Left forelimb (tissue), 1 donor: Measurements from ENCODE around the gene AOPEP.

ENCODE experiments used
- DNase-seq: peaks from one replicate; pipeline ENCODE4 v3.0.0-alpha.2; 2018; ENCODE audit warnings: low spot score

The AOPEP gene

DNA sequence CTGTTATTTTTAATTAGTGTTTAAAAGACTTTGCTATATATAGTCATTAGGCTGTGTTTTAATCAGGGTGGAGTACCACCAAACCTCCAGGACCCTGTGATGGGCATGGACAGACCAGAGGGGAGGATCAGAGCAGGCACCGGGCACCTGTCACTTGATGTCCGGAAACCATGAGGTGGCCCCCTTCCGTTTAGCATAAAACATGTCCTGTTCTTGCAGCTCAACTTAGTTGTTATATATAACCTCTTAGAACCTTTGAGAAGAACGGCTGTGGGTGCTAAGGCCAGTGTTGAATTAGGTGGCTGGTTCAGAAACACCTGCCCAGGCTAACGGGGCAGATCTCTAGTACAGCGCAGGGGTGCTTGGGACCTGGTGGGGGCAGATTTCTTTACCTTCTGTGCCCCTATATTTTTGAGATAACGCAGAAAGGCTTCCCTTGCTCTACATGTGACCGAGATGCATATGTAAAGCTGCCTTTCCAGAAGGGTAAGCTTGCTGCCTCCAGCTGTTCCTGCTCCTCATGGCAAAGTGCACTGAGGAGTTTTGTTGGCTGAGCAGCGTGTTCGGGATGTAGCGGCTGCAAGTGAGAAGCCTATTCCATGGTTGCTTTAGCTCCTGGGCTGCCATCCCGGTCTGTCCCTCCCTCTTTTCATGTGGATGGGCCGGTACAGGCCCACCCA is 335.6 kb downstream of the AOPEP start:
- no peak for DNase-seq

- no peak for DNase-seq
These were observed 336.1 kb downstream of the AOPEP start for GRCh38 chr9:95062596-95063065.

- DNase-seq = no peak
These were observed 336.8 kb downstream of the AOPEP start for GRCh38 chr9:95063300-95063699.

GRCh38 chr9:95065224-95065623 is 338.7 kb downstream of the AOPEP start:
- no peak for DNase-seq

DNA sequence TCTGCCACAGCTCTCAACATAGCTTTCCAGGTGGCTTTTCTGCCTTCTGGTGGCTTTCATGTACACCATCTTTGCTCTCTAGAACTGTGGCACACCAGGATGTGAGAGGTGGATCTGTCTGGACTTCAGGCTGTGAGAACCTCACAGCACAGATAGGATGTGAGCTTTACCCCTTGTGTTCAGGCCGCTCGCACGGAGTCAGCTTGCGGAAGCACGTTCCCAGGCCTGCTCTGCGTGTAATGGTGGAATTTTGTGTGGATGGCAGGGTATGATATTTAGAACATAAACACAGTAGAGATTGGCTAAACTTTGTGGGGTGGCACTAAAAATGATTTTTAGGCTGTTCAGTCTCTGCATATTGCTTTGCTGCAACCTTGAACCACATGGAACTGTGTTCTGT is 340.6 kb downstream of the AOPEP start:
- no peak for DNase-seq

DNA sequence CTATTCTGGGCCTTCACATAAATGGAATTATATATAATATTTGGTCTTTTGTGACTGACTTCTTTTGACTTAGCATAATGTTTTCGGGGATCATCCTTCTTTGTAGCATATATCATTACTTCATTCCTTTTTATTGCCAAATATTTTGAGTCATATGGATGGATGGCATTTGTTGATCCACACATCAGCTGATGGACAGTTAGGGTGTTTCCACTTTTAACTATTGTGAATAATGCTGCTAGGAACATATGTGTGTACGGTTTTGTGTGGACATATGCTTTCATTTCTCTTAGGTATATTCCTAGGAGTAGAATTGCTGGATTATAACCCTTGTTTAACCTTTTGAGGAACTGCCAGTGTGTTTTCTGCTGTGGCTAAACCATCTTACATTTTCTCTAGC is 341.4 kb downstream of the AOPEP start:
- DNase-seq = no peak

GRCh38 chr9:95070549-95071021 is 344.1 kb downstream of the AOPEP start:
- no peak for DNase-seq

- no peak for DNase-seq
These were observed 345.0 kb downstream of the AOPEP start for GRCh38 chr9:95071450-95071849.

- DNase-seq = no peak
These were observed 345.4 kb downstream of the AOPEP start for GRCh38 chr9:95071925-95072324.

GRCh38 chr9:95073042-95073607 is 346.6 kb downstream of the AOPEP start:
- no peak for DNase-seq

DNA sequence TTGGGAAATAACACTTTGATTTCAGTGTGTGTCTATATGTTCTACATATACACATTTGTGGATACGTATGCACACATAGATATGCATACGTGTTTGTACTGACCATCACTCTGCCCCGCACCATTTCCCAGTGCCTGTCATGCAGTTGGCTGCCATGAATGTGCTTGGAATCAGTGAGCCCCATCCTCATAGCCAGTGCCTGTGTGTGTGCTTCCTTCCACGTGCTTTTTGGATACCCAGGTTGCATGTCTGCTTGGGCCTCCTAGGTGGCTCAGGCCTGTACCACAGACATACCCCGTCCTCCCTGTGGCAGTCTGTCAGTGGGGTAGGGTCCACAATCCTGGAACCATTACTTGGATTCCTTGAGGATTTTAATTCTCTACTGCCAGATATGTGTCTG is 347.4 kb downstream of the AOPEP start:
- DNase-seq = no peak

DNA sequence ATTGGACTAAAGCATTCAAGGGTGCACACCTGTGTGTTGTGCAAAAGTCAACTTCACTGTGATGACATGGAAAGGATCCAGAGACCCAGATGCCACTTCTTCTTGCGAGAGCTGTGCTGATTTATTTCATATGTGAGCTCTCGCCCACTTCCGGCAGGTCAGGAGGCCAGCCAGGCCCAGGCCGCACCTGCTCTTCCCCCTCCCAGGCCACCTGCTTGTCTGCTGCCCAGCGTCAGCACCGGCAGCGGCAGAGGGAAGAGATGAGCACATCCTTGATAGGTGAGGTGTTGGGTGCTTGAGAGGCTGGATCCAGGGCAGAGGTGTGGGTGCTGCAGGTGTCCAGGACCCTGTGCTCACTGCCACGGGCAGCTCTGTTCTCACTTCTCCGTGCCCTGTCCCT is 348.1 kb downstream of the AOPEP start:
- no peak for DNase-seq

DNA sequence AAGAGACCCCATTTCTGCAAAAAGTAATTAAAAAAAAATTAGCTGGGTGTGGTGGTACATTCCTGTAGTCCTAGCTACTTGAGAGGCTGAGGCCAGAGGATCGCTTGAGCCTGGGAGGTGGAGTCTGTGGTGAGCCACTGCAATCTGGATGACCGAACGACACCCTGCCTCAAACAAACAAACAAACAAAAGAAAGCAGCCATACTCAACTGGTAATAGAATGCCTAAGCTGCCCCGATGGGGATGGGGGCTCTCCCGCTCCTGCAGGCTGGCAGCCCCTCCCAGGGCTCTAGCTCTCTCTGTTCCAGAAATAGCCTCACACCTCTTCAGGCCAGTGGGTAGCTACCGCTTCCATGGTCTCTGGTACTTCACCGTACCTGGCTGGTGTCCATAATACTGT is 349.2 kb downstream of the AOPEP start:
- no peak for DNase-seq

- no peak for DNase-seq
These were observed 350.2 kb downstream of the AOPEP start for GRCh38 chr9:95076696-95077052.

- DNase-seq = no peak
These were observed 350.7 kb downstream of the AOPEP start for GRCh38 chr9:95077053-95077765.

GRCh38 chr9:95077766-95078370 is 351.4 kb downstream of the AOPEP start:
- DNase-seq = peak; percentile 60

- DNase-seq = peak; percentile 47
These were observed 352.0 kb downstream of the AOPEP start for GRCh38 chr9:95078511-95078910.

DNA sequence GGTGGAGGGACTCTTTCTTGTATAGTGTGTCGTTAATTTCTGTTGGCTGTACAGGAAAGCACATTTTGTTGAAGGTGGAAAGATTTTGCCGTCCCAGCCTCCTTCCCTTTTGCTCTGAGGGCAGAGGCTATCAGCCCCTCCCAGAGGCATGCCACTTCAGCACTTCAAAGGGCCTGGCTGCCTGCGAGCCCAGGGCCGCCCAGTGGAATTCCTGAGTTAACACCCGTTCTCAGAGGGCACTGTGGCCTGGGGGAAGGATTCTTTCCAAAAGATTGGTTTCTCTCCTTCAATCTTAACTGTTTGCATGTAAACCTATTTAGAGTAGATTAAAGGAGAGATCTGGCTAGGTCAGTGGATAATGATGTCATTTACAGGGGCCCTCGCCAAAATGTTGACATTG is 352.4 kb downstream of the AOPEP start:
- DNase-seq = peak; percentile 61

GRCh38 chr9:95079461-95079860 is 353.0 kb downstream of the AOPEP start:
- DNase-seq = no peak

GRCh38 chr9:95080961-95081647 is 354.6 kb downstream of the AOPEP start:
- DNase-seq = no peak

DNA sequence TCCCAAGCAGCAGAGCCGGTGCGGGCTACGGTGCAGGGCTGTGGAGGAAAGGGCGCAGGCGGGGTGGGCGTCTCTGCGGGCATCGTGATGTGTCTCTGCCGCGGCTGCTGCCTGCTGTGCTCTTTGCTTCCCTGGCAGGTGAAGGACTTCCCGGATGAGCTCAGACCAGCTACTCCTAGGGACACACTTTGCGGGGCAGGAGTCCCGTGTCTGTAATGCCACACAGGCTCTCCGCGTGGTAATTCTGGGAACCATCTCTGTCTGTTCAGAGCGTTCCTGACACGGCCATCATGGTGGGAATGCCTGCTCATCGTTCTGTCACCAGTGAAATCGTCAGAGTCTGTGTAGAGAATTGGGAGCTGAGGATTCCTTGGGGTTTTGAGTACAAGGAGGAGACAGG is 355.5 kb downstream of the AOPEP start:
- no peak for DNase-seq

GRCh38 chr9:95082401-95083084 is 356.0 kb downstream of the AOPEP start:
- no peak for DNase-seq
